GM12891 (cell line): Measurements from ENCODE around the gene KAZN.

ENCODE experiments used
- DNase-seq: peaks from one replicate; pipeline ENCODE4 v3.0.0; 2011; ENCODE audit warnings: low spot score; ENCODE audit not compliant: insufficient read length
- FAIRE-seq: peaks from 2 replicates; lab custom pipeline; 2011; peaks lifted over from hg19 to GRCh38; lab: Jason Lieb, UNC
- PAX5 ChIP-seq: IDR thresholded peaks from 2 replicates; pipeline ENCODE4 v1.6.1; 2011; ENCODE audit warnings: low read length, moderate library complexity, mild to moderate bottlenecking; ENCODE audit not compliant: insufficient read depth, severe bottlenecking
- POLR2A ChIP-seq: IDR thresholded peaks from 2 replicates; pipeline ENCODE4 v1.6.1; 2011; ENCODE audit warnings: low read depth, low read length, control low read depth
- POLR2AphosphoS5 ChIP-seq: IDR thresholded peaks from 2 replicates; pipeline ENCODE4 v1.6.1; 2011; ENCODE audit warnings: low read depth, low read length, control low read depth
- POU2F2 ChIP-seq: IDR thresholded peaks from 2 replicates; pipeline ENCODE4 v1.6.1; 2011; ENCODE audit warnings: low read depth, mild to moderate bottlenecking, control low read depth, low read length, moderate library complexity
- SPI1 ChIP-seq: IDR thresholded peaks from 2 replicates; pipeline ENCODE4 v1.6.1; 2011; ENCODE audit warnings: low read depth, low read length, control low read depth
- TAF1 ChIP-seq: IDR thresholded peaks from 2 replicates; pipeline ENCODE4 v1.6.1; 2011; ENCODE audit warnings: low read depth, low read length, control low read depth

The KAZN gene

GRCh38 chr1:14817223-14818170, 219.0 kb downstream of the KAZN start:
- FAIRE-seq, result no peak
- no peak for TF ChIP-seq POLR2A
- TF ChIP-seq SPI1, result no peak
- TF ChIP-seq POLR2AphosphoS5, result no peak
- TF ChIP-seq TAF1, result no peak
- TF ChIP-seq POU2F2, result no peak
- TF ChIP-seq PAX5, result no peak
- DNase-seq, result no peak

GRCh38 chr1:14820295-14821085, 222.0 kb downstream of the KAZN start:
- no peak for DNase-seq
- TF ChIP-seq TAF1 (no peak), PAX5 (no peak), POU2F2 (no peak), SPI1 (no peak), POLR2A (no peak)
- no peak for FAIRE-seq

GRCh38 chr1:14822493-14822892, 224.0 kb downstream of the KAZN start:
- TF ChIP-seq TAF1, result no peak
- TF ChIP-seq POLR2A, result no peak
- no peak for TF ChIP-seq SPI1
- no peak for FAIRE-seq
- no peak for DNase-seq

GRCh38 chr1:14822996-14823395, 224.5 kb downstream of the KAZN start:
- FAIRE-seq (no peak), DNase-seq (no peak)
- TF ChIP-seq TAF1, result no peak
- no peak for TF ChIP-seq POLR2A
- no peak for TF ChIP-seq POLR2AphosphoS5
- no peak for TF ChIP-seq PAX5
- no peak for TF ChIP-seq SPI1
- TF ChIP-seq POU2F2, result no peak

- FAIRE-seq (no peak), DNase-seq (no peak)
- TF ChIP-seq SPI1 (no peak), POLR2A (no peak)
Observed at GRCh38 chr1:14824314-14824915, 225.9 kb downstream of the KAZN start.

- FAIRE-seq, result no peak
Observed at GRCh38 chr1:14825396-14825795, 226.9 kb downstream of the KAZN start.

GRCh38 chr1:14826172-14826636, 227.7 kb downstream of the KAZN start:
- TF ChIP-seq SPI1 (no peak), PAX5 (no peak), POLR2AphosphoS5 (no peak), POU2F2 (no peak), POLR2A (no peak), TAF1 (no peak)
- FAIRE-seq (no peak), DNase-seq (no peak)

More at GRCh38 chr1:14825396-14825795, 226.9 kb downstream of the KAZN start:
- TF ChIP-seq POU2F2, result no peak
- no peak for DNase-seq

GRCh38 chr1:14826731-14827326, 228.3 kb downstream of the KAZN start:
- DNase-seq (no peak), FAIRE-seq (no peak)
- no peak for TF ChIP-seq SPI1
- no peak for TF ChIP-seq POLR2A
- no peak for TF ChIP-seq PAX5
- no peak for TF ChIP-seq POLR2AphosphoS5
- no peak for TF ChIP-seq TAF1
- no peak for TF ChIP-seq POU2F2

GRCh38 chr1:14827870-14828269, 229.4 kb downstream of the KAZN start:
- TF ChIP-seq PAX5 (no peak), POLR2A (no peak), POLR2AphosphoS5 (no peak), POU2F2 (no peak), SPI1 (no peak), TAF1 (no peak)
- FAIRE-seq, result no peak
- no peak for DNase-seq

GRCh38 chr1:14828665-14829064, 230.2 kb downstream of the KAZN start:
- TF ChIP-seq POLR2A (no peak), PAX5 (no peak), SPI1 (no peak), POU2F2 (no peak), TAF1 (no peak), POLR2AphosphoS5 (no peak)
- FAIRE-seq, result no peak
- DNase-seq, result no peak
